HEK293 (cell line): ENCODE measurements around the gene SLC5A11.

ENCODE experiments used
- EGR2 ChIP-seq: fragments of 450-650 bp; formaldehyde crosslinking; IDR thresholded peaks from 2 replicates; pipeline ENCODE4 v1.5.1; 2016; ENCODE audit warnings: low read depth, missing biosample characterization, missing genetic modification characterization
- HIC1 ChIP-seq: fragments of 450-650 bp; formaldehyde crosslinking; IDR thresholded peaks from 2 replicates; pipeline ENCODE4 v1.5.1; 2016; ENCODE audit warnings: missing biosample characterization, missing genetic modification characterization
- KLF1 ChIP-seq: fragments of 450-650 bp; formaldehyde crosslinking; IDR thresholded peaks from 2 replicates; pipeline ENCODE4 v1.5.1; 2016; ENCODE audit warnings: missing biosample characterization, missing genetic modification characterization
- TCF7L2 ChIP-seq: IDR thresholded peaks from 2 replicates; pipeline ENCODE4 v1.6.1; 2011; ENCODE audit warnings: low read depth, mild to moderate bottlenecking, inconsistent platforms, low read length, moderate library complexity, borderline replicate concordance
- YY1 ChIP-seq: fragments of 450-650 bp; formaldehyde crosslinking; IDR thresholded peaks from 2 replicates; pipeline ENCODE4 v1.5.1; 2018; ENCODE audit warnings: missing biosample characterization, missing genetic modification characterization
- ZBTB17 ChIP-seq: fragments of 450-650 bp; formaldehyde crosslinking; IDR thresholded peaks from 2 replicates; pipeline ENCODE4 v1.5.1; 2016; ENCODE audit warnings: missing biosample characterization, missing genetic modification characterization
- ZFHX2 ChIP-seq: fragments of 450-650 bp; formaldehyde crosslinking; conservative IDR thresholded peaks from 2 replicates; pipeline ENCODE4 v1.5.1; 2016; ENCODE audit warnings: missing biosample characterization, missing genetic modification characterization
- ZIC2 ChIP-seq: fragments of 450-650 bp; formaldehyde crosslinking; IDR thresholded peaks from 2 replicates; pipeline ENCODE4 v1.5.1; 2016; ENCODE audit warnings: missing biosample characterization, missing genetic modification characterization
- ZNF10 ChIP-seq: fragments of 450-650 bp; formaldehyde crosslinking; IDR thresholded peaks from 2 replicates; pipeline ENCODE4 v1.5.1; 2017; ENCODE audit warnings: missing biosample characterization, missing genetic modification characterization
- ZNF121 ChIP-seq: fragments of 450-650 bp; formaldehyde crosslinking; IDR thresholded peaks from 2 replicates; pipeline ENCODE4 v1.5.1; 2016; ENCODE audit warnings: missing biosample characterization, missing genetic modification characterization
- ZNF16 ChIP-seq: fragments of 450-650 bp; formaldehyde crosslinking; IDR thresholded peaks from 2 replicates; pipeline ENCODE4 v1.5.1; 2016; ENCODE audit warnings: low read depth, missing biosample characterization, missing genetic modification characterization
- ZNF280C ChIP-seq: fragments of 450-650 bp; formaldehyde crosslinking; IDR thresholded peaks from 2 replicates; pipeline ENCODE4 v1.5.1; 2016; ENCODE audit warnings: missing biosample characterization, missing genetic modification characterization
- ZNF292 ChIP-seq: fragments of 450-650 bp; formaldehyde crosslinking; IDR thresholded peaks from 2 replicates; pipeline ENCODE4 v1.5.1; 2016; ENCODE audit warnings: low read depth, missing biosample characterization, missing genetic modification characterization, borderline replicate concordance
- ZNF37A ChIP-seq: fragments of 450-650 bp; IDR thresholded peaks from 2 replicates; pipeline ENCODE4 v1.5.1; 2018; ENCODE audit warnings: missing biosample characterization, missing genetic modification characterization
- ZNF404 ChIP-seq: fragments of 450-650 bp; formaldehyde crosslinking; IDR thresholded peaks from 2 replicates; pipeline ENCODE4 v1.5.1; 2017; ENCODE audit warnings: missing biosample characterization, missing genetic modification characterization
- ZNF426 ChIP-seq: fragments of 450-650 bp; formaldehyde crosslinking; IDR thresholded peaks from 2 replicates; pipeline ENCODE4 v1.5.1; 2017; ENCODE audit warnings: missing biosample characterization, missing genetic modification characterization, mild to moderate bottlenecking, inconsistent platforms, moderate library complexity
- ZNF596 ChIP-seq: fragments of 450-650 bp; IDR thresholded peaks from 2 replicates; pipeline ENCODE4 v1.5.0; 2018; ENCODE audit warnings: missing biosample characterization, mild to moderate bottlenecking, missing genetic modification characterization, moderate library complexity
- TF ChIP-seq, protein P1 (sequence below): fragments of 450-650 bp; formaldehyde crosslinking; IDR thresholded peaks from 2 replicates; pipeline ENCODE4 v1.5.1; 2016; ENCODE audit warnings: missing biosample characterization, missing genetic modification characterization
- TF ChIP-seq, protein P2 (sequence below): fragments of 450-650 bp; formaldehyde crosslinking; IDR thresholded peaks from 2 replicates; pipeline ENCODE4 v1.5.1; 2016; ENCODE audit warnings: missing biosample characterization, missing genetic modification characterization, borderline replicate concordance
- TF ChIP-seq, protein P3 (sequence below): fragments of 450-650 bp; formaldehyde crosslinking; IDR thresholded peaks from 2 replicates; pipeline ENCODE4 v1.5.1; 2016; ENCODE audit warnings: missing biosample characterization, missing genetic modification characterization
- TF ChIP-seq, protein P4 (sequence below): fragments of 450-650 bp; formaldehyde crosslinking; IDR thresholded peaks from 2 replicates; pipeline ENCODE4 v1.5.1; 2016; ENCODE audit warnings: missing biosample characterization, missing genetic modification characterization

SLC5A11 gene

DNA sequence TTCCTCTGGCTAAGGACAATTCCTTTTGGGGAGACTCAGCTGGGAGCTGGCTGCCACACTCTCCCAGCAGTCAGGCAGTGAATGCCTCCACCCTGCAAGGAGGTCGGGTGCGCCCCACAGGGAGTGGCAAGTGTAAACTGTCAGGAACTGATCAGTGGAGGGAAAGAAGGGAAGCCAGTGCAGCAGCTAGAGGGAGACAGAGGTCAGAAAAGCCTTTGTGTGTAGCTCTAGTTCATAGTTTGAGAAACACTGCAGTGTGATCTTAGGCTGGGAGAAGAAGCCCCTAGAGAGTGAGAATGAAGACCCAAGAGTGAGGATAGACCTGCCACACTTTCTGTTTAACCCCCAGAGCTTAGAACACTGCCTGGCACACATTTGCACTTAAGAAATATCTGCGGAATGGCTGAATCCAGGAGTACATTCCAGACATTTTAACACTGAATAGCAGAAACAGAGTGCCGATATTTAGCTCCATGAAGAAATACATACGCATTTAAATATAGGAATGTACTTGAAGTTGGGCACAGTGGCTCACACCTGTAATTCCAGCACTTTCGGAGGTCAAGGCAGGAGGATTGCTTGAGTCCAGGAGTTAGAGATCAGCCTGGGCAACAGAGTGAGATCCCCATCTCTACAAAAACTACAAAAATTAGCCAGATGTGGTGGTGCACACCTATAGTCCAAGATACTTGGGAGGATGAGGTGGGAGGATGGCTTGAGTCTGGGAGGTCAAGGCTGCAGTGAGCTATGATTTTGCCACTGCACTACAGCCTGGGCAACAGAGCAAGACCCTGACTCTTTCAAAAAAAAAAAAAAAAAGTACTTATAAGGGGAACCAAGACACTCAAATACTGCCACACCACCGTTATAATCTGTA is 11.1 kb upstream of the SLC5A11 start (continued):
- TF ChIP-seq, protein P1, sequence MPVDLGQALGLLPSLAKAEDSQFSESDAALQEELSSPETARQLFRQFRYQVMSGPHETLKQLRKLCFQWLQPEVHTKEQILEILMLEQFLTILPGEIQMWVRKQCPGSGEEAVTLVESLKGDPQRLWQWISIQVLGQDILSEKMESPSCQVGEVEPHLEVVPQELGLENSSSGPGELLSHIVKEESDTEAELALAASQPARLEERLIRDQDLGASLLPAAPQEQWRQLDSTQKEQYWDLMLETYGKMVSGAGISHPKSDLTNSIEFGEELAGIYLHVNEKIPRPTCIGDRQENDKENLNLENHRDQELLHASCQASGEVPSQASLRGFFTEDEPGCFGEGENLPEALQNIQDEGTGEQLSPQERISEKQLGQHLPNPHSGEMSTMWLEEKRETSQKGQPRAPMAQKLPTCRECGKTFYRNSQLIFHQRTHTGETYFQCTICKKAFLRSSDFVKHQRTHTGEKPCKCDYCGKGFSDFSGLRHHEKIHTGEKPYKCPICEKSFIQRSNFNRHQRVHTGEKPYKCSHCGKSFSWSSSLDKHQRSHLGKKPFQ (tag by site-specific recombination): peak; percentile 55; the same call in 1 of the 2 replicates
- TF ChIP-seq ZNF280C (tag by site-specific recombination) (no peak), EGR2 (tag by site-specific recombination) (no peak), ZNF596 (tag by site-specific recombination) (no peak), ZIC2 (tag by site-specific recombination) (peak; percentile 48), ZNF404 (tag by site-specific recombination) (no peak), ZFHX2 (tag by site-specific recombination) (no peak), ZNF10 (peak; percentile 92), YY1 (tag by site-specific recombination) (no peak), ZNF292 (tag by site-specific recombination) (no peak), TCF7L2 (no peak), HIC1 (tag by site-specific recombination) (no peak), ZNF121 (tag by site-specific recombination) (peak; percentile 67), ZNF426 (no peak), ZNF16 (tag by site-specific recombination) (no peak), ZNF37A (no peak), KLF1 (tag by site-specific recombination) (peak; percentile 63; the same call in 1 of the 2 replicates), ZBTB17 (0 out of 2 replicates have a peak, but pooled peaks have one; percentile 8)
- TF ChIP-seq, protein P2, sequence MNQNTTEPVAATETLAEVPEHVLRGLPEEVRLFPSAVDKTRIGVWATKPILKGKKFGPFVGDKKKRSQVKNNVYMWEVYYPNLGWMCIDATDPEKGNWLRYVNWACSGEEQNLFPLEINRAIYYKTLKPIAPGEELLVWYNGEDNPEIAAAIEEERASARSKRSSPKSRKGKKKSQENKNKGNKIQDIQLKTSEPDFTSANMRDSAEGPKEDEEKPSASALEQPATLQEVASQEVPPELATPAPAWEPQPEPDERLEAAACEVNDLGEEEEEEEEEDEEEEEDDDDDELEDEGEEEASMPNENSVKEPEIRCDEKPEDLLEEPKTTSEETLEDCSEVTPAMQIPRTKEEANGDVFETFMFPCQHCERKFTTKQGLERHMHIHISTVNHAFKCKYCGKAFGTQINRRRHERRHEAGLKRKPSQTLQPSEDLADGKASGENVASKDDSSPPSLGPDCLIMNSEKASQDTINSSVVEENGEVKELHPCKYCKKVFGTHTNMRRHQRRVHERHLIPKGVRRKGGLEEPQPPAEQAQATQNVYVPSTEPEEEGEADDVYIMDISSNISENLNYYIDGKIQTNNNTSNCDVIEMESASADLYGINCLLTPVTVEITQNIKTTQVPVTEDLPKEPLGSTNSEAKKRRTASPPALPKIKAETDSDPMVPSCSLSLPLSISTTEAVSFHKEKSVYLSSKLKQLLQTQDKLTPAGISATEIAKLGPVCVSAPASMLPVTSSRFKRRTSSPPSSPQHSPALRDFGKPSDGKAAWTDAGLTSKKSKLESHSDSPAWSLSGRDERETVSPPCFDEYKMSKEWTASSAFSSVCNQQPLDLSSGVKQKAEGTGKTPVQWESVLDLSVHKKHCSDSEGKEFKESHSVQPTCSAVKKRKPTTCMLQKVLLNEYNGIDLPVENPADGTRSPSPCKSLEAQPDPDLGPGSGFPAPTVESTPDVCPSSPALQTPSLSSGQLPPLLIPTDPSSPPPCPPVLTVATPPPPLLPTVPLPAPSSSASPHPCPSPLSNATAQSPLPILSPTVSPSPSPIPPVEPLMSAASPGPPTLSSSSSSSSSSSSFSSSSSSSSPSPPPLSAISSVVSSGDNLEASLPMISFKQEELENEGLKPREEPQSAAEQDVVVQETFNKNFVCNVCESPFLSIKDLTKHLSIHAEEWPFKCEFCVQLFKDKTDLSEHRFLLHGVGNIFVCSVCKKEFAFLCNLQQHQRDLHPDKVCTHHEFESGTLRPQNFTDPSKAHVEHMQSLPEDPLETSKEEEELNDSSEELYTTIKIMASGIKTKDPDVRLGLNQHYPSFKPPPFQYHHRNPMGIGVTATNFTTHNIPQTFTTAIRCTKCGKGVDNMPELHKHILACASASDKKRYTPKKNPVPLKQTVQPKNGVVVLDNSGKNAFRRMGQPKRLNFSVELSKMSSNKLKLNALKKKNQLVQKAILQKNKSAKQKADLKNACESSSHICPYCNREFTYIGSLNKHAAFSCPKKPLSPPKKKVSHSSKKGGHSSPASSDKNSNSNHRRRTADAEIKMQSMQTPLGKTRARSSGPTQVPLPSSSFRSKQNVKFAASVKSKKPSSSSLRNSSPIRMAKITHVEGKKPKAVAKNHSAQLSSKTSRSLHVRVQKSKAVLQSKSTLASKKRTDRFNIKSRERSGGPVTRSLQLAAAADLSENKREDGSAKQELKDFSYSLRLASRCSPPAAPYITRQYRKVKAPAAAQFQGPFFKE (tag by site-specific recombination): no peak
- TF ChIP-seq, protein P3, sequence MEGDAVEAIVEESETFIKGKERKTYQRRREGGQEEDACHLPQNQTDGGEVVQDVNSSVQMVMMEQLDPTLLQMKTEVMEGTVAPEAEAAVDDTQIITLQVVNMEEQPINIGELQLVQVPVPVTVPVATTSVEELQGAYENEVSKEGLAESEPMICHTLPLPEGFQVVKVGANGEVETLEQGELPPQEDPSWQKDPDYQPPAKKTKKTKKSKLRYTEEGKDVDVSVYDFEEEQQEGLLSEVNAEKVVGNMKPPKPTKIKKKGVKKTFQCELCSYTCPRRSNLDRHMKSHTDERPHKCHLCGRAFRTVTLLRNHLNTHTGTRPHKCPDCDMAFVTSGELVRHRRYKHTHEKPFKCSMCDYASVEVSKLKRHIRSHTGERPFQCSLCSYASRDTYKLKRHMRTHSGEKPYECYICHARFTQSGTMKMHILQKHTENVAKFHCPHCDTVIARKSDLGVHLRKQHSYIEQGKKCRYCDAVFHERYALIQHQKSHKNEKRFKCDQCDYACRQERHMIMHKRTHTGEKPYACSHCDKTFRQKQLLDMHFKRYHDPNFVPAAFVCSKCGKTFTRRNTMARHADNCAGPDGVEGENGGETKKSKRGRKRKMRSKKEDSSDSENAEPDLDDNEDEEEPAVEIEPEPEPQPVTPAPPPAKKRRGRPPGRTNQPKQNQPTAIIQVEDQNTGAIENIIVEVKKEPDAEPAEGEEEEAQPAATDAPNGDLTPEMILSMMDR (tag by site-specific recombination): peak; percentile 75
- TF ChIP-seq, protein P4, sequence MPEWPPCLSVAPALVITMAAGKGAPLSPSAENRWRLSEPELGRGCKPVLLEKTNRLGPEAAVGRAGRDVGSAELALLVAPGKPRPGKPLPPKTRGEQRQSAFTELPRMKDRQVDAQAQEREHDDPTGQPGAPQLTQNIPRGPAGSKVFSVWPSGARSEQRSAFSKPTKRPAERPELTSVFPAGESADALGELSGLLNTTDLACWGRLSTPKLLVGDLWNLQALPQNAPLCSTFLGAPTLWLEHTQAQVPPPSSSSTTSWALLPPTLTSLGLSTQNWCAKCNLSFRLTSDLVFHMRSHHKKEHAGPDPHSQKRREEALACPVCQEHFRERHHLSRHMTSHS (tag by site-specific recombination): no peak
